ENCODE data around the gene ATP1A3.

ATP1A3 gene

GRCh38 chr19:41918653-41919244 is 75.3 kb downstream of the ATP1A3 start:
- H3K27ac ChIP-seq (ENCODE audit: poor library complexity, severe bottlenecking) = no peak overlapping the region
- no peaks in the 10 kb centered on the region for H3K4me1 ChIP-seq (ENCODE audit: insufficient read depth, poor library complexity, severe bottlenecking)
- ATAC-seq (ENCODE audit: low read depth) = no peak
- no peaks in the 10 kb centered on the region for H3K36me3 ChIP-seq (ENCODE audit: low read depth)
- no peak overlapping the region for H3K4me3 ChIP-seq (ENCODE audit: severe bottlenecking)
- no peaks in the 10 kb centered on the region for H3K9me3 ChIP-seq (ENCODE audit: severe bottlenecking)
- DNase-seq (ENCODE audit: low spot score) = no peak
- no peak for TF ChIP-seq CTCF (IDR thresholded peaks at IDR 0.05; ENCODE audit: poor library complexity, severe bottlenecking)
- H3K27me3 ChIP-seq (ENCODE audit: insufficient read depth, poor library complexity, severe bottlenecking) = peaks cover 58% of the 10 kb centered on the region

- no peak overlapping the region for H3K27ac ChIP-seq (ENCODE audit: poor library complexity, severe bottlenecking)
- no peaks in the 10 kb centered on the region for H3K36me3 ChIP-seq (ENCODE audit: low read depth)
- peaks cover 62% of the 10 kb centered on the region for H3K27me3 ChIP-seq (ENCODE audit: insufficient read depth, poor library complexity, severe bottlenecking)
- TF ChIP-seq CTCF (IDR thresholded peaks at IDR 0.05; ENCODE audit: poor library complexity, severe bottlenecking) = no peak
- H3K9me3 ChIP-seq (ENCODE audit: severe bottlenecking) = no peaks in the 10 kb centered on the region
- DNase-seq (ENCODE audit: low spot score) (no peak), ATAC-seq (ENCODE audit: low read depth) (no peak)
- no peak overlapping the region for H3K4me3 ChIP-seq (ENCODE audit: severe bottlenecking)
- no peaks in the 10 kb centered on the region for H3K4me1 ChIP-seq (ENCODE audit: insufficient read depth, poor library complexity, severe bottlenecking)
Observed at GRCh38 chr19:41918095-41918494, 75.9 kb downstream of the ATP1A3 start.

GRCh38 chr19:41917676-41918075 is 76.4 kb downstream of the ATP1A3 start:
- Histone ChIP-seq H3K27me3 (ENCODE audit: insufficient read depth, poor library complexity, severe bottlenecking) (peaks cover 62% of the 10 kb centered on the region), H3K27ac (ENCODE audit: poor library complexity, severe bottlenecking) (no peak overlapping the region), H3K36me3 (ENCODE audit: low read depth) (no peaks in the 10 kb centered on the region), H3K4me3 (ENCODE audit: severe bottlenecking) (no peak overlapping the region), H3K4me1 (ENCODE audit: insufficient read depth, poor library complexity, severe bottlenecking) (no peaks in the 10 kb centered on the region), H3K9me3 (ENCODE audit: severe bottlenecking) (no peaks in the 10 kb centered on the region)
- DNase-seq (ENCODE audit: low spot score) = no peak
- no peak for ATAC-seq (ENCODE audit: low read depth)
- TF ChIP-seq CTCF (IDR thresholded peaks at IDR 0.05; ENCODE audit: poor library complexity, severe bottlenecking) = no peak
